ENCODE data around the gene GLB1L3. TPM values are rescaled to one million over a fixed set of nuclear protein-coding genes. Genes with fewer than 3 reads are reported as not detected.

The GLB1L3 gene
- total and polyA plus RNA-seq, 2 of the 4 experiments (the other 2 are of a cell fraction): not detected

- in situ Hi-C loops (cut with MboI; ENCODE audit: low sequenced_read_pairs): no loop called here
- no TSS peak for BruUV-seq (replicated peaks)
Observed at GRCh38 chr11:134238956-134239355, 37.2 kb upstream of the GLB1L3 start.

More at GRCh38 chr11:134238956-134239355, 37.2 kb upstream of the GLB1L3 start:
- Histone ChIP-seq H3K9me1 (ENCODE audit: insufficient read depth, low read length) (peaks cover 3% of the 10 kb centered on the region; the same call in 1 of the 2 replicates), H4K91ac (ENCODE audit: insufficient read depth, low read depth, low read length) (no peak overlapping the region), H4K20me1 (ENCODE audit: insufficient read depth, low read length) (no peaks in the 10 kb centered on the region; the same call in none of the 2 replicates), H3K79me1 (ENCODE audit: low read depth in 1 of 2, low read length in 2 of 2) (peaks cover 12 to 20% of the 10 kb centered on the region in 2 experiments; a peak in 3 of 4 replicates), H3K4me2 (ENCODE audit: low read depth, low read length) (no peak overlapping the region), H3K4me1 (ENCODE audit: control insufficient read depth, insufficient read depth, low read length) (no peaks in the 10 kb centered on the region), H4K8ac (ENCODE audit: low read depth in 2 of 2, low read length in 2 of 2) (no peak overlapping the region), H3K4me3 (ENCODE audit: insufficient read depth, low read depth, low read length) (no peak overlapping the region), H3K9ac (ENCODE audit: low read depth, low read length) (no peak overlapping the region), H2AK5ac (ENCODE audit: low read depth, low read length) (no peak overlapping the region), H3K9me3 (ENCODE audit: control insufficient read depth, insufficient read depth, low read length) (no peaks in the 10 kb centered on the region), H3K14ac (replicated peaks; ENCODE audit: low read depth, low read length) (no peak overlapping the region), H4K5ac (ENCODE audit: low read depth, low read length) (no peak overlapping the region), H3K4ac (ENCODE audit: low read depth, low read length) (no peak overlapping the region), H3K18ac (ENCODE audit: low read depth, low read length) (no peak overlapping the region), H2BK120ac (ENCODE audit: low read depth, low read length) (no peak overlapping the region), H2BK20ac (ENCODE audit: low read depth, low read length) (no peak overlapping the region), H2BK5ac (ENCODE audit: low read depth, low read length, poor library complexity, severe bottlenecking) (no peak overlapping the region), H3K23ac (ENCODE audit: low read depth, low read length) (no peak overlapping the region), H3K56ac (ENCODE audit: extremely low read depth, insufficient read depth, low read length) (no peak overlapping the region), H3K27me3 (ENCODE audit: control insufficient read depth, insufficient read depth, low read length) (no peaks in the 10 kb centered on the region), H2AFZ (replicated peaks; ENCODE audit: low read length, poor library complexity) (no peak overlapping the region), H2BK15ac (ENCODE audit: low read depth, low read length) (no peak overlapping the region), H2AK9ac (replicated peaks; ENCODE audit: low read depth, low read length, poor library complexity) (no peak overlapping the region), H3K27ac (ENCODE audit: insufficient read depth, low read length) (no peak overlapping the region), H3K36me3 (ENCODE audit: control insufficient read depth, insufficient read depth, low read length) (peaks cover 41% of the 10 kb centered on the region)
- 100% methylated on average over 1 of the region's 5 CpGs; no CpG with 5 or more reads in 1 of the 2 experiments for WGBS, 2 experiments (ENCODE audit: extremely low coverage in 2 of 2, insufficient read length in 1 of 2)
- POLR2A ChIA-PET (ENCODE audit: unreplicated experiment): no interaction called here
- no peak for ATAC-seq (ENCODE audit: low read depth)
- dilution Hi-C loops (cut with HindIII; ENCODE audit: low sequenced_read_pairs, unreplicated experiment) (no loop called here), intact Hi-C loops (cut with micrococcal nuclease) (no loop called here)
- no peak for DNase-seq
- TF ChIP-seq BHLHE40 (IDR thresholded peaks at IDR 0.05; ENCODE audit: low read depth, low read length) (no peak), CEBPB (IDR thresholded peaks at IDR 0.05; ENCODE audit: low read depth, low read length) (no peak), RFX5 (IDR thresholded peaks at IDR 0.05; ENCODE audit: low read depth, low read length) (no peak), CHD1 (IDR thresholded peaks at IDR 0.05; ENCODE audit: low read depth, low read length) (no peak), USF2 (IDR thresholded peaks at IDR 0.05; ENCODE audit: low read depth, low read length) (no peak), SMC3 (IDR thresholded peaks at IDR 0.05; ENCODE audit: low read depth, low read length) (no peak), MAFK (IDR thresholded peaks at IDR 0.05; ENCODE audit: low read depth, low read length) (no peak), MXI1 (IDR thresholded peaks at IDR 0.05; ENCODE audit: borderline replicate concordance, low read depth, low read length) (no peak), CTCF (conservative IDR thresholded peaks at IDR 0.05; ENCODE audit: low read depth, low read length) (no peak), RCOR1 (IDR thresholded peaks at IDR 0.05; ENCODE audit: insufficient replicate concordance, low read length) (no peak), RAD21 (IDR thresholded peaks at IDR 0.05; ENCODE audit: low read length) (no peak)
- CTCF ChIA-PET: no interaction called here

All from IMR-90 (cell line).